DMS79 (cell line): ENCODE measurements around the gene CATSPER4.
A peak's percentile ranks its signal among the peaks of the same experiment; 100 is the strongest.

Source experiments
- DNase-seq: peaks from one replicate; lab custom pipeline; 2025; lab: John Stamatoyannopoulos, UW

Gene CATSPER4

GRCh38 chr1:26164861-26165842 lies 25.2 kb upstream of the CATSPER4 start:
- DNase-seq = no peak

- DNase-seq = no peak
Observed at GRCh38 chr1:26166719-26167281, 23.6 kb upstream of the CATSPER4 start.

GRCh38 chr1:26168410-26169197 lies 21.8 kb upstream of the CATSPER4 start, which contains the start of gene C1orf232:
Gene C1orf232, minus strand, starts transcription at chr1:26168963. Its CDS starts 464 bp downstream, at chr1:26168499.
- DNase-seq = peak; percentile 82

- DNase-seq = no peak
Observed at GRCh38 chr1:26169198-26169554, 21.2 kb upstream of the CATSPER4 start.

GRCh38 chr1:26169669-26170471 lies 20.5 kb upstream of the CATSPER4 start, which contains the start of gene ZNF593:
Gene ZNF593, plus strand, starts transcription at chr1:26169908. Its CDS starts 76 bp downstream, at chr1:26169984.
- DNase-seq = peak; percentile 63

GRCh38 chr1:26170472-26170821 lies 20.0 kb upstream of the CATSPER4 start:
- DNase-seq = no peak

- no peak for DNase-seq
Observed at GRCh38 chr1:26171084-26172072, 19.0 kb upstream of the CATSPER4 start, which contains the start of gene ZNF593OS. Gene ZNF593OS, minus strand, starts transcription at chr1:26171832. Its CDS starts 171 bp downstream, at chr1:26171661.

- DNase-seq = no peak
Observed at GRCh38 chr1:26175346-26175745, 15.1 kb upstream of the CATSPER4 start.

- DNase-seq = no peak
Observed at GRCh38 chr1:26177182-26177684, 13.2 kb upstream of the CATSPER4 start, which contains the start of gene CNKSR1. Gene CNKSR1, plus strand, starts transcription at chr1:26177491. Its CDS starts 57 bp downstream, at chr1:26177548.

GRCh38 chr1:26180010-26180506 lies 10.3 kb upstream of the CATSPER4 start:
- no peak for DNase-seq

GRCh38 chr1:26181586-26182382 lies 8.6 kb upstream of the CATSPER4 start:
- no peak for DNase-seq

GRCh38 chr1:26182383-26182696 lies 8.1 kb upstream of the CATSPER4 start:
- DNase-seq = no peak

GRCh38 chr1:26184086-26184485 lies 6.3 kb upstream of the CATSPER4 start:
- no peak for DNase-seq

- no peak for DNase-seq
Observed at GRCh38 chr1:26184883-26185282, 5.5 kb upstream of the CATSPER4 start.

- no peak for DNase-seq
Observed at GRCh38 chr1:26187882-26188281, 2.5 kb upstream of the CATSPER4 start.

- DNase-seq = no peak
Observed at GRCh38 chr1:26188477-26188876, 1.9 kb upstream of the CATSPER4 start.

GRCh38 chr1:26189331-26189730 lies 1.1 kb upstream of the CATSPER4 start:
- DNase-seq = no peak

- no peak for DNase-seq
Observed at GRCh38 chr1:26189751-26190275, 589 bp upstream of the CATSPER4 start.

- no peak for DNase-seq
Observed at GRCh38 chr1:26191739-26192138, 1.3 kb downstream of the CATSPER4 start.
